Stromal cell of bone marrow (primary cell): Measurements from ENCODE around the gene S100A12.

ENCODE experiments used
- DNase-seq: peaks from one replicate; pipeline ENCODE4 v3.0.0-alpha.2; 2012; ENCODE audit warnings: low read depth

Gene S100A12

GRCh38 chr1:153336650-153337049, 38.8 kb downstream of the S100A12 start:
- no peak for DNase-seq

- DNase-seq, result no peak
These were observed 41.5 kb downstream of the S100A12 start for GRCh38 chr1:153333902-153334301.

- DNase-seq, result no peak
These were observed 50.5 kb downstream of the S100A12 start for GRCh38 chr1:153324912-153325311.
